Heart left ventricle (tissue), 16 donors: ENCODE results near the gene PRR29. TPM values are rescaled to one million over a fixed set of nuclear protein-coding genes. Genes with fewer than 3 reads are reported as not detected.

Experiments
- ATAC-seq, 4 donors: fragments of 200-7000 bp; cut with Tn5 transposase; one replicate each; pipeline ENCODE4 v1.9.1; 2020 to 2022; ENCODE audit warnings: moderate library complexity in 4 of 4, mild to moderate bottlenecking in 3 of 4, moderate number of reproducible peaks in 1 of 4
- DNase-seq, 5 donors: peaks; one replicate each; pipeline ENCODE4 v3.0.0-alpha.2; 2020
- H3K27ac ChIP-seq, 12 donors: fragments of 200-600 bp; sonication (generic) in 4 of 12; one replicate each; pipeline versions ENCODE4 v1.5.0 to v1.8.0; 2016 to 2022; ENCODE audit warnings: mild to moderate bottlenecking in 2 of 12
- H3K27me3 ChIP-seq, 9 donors: fragments of 200-600 bp; sonication (generic) in 2 of 9; one replicate each; pipeline versions ENCODE4 v1.5.1 to v1.8.0; 2016 to 2022; ENCODE audit warnings: mild to moderate bottlenecking in 3 of 9
- H3K36me3 ChIP-seq, 9 donors: fragments of 200-600 bp; sonication (generic) in 2 of 9; one replicate each; pipeline versions ENCODE4 v1.5.0 to v1.8.0; 2018 to 2022; ENCODE audit warnings: mild to moderate bottlenecking in 2 of 9
- H3K4me1 ChIP-seq, 12 donors: fragments of 200-600 bp; sonication (generic) in 4 of 12; one replicate each; pipeline versions ENCODE4 v1.5.0 to v1.8.0; 2016 to 2022; ENCODE audit warnings: mild to moderate bottlenecking in 3 of 12
- H3K4me3 ChIP-seq, 12 donors: fragments of 200-600 bp; sonication (generic) in 4 of 12; one replicate each; pipeline versions ENCODE4 v1.5.0 to v1.8.0; 2017 to 2022; ENCODE audit warnings: mild to moderate bottlenecking in 9 of 12, moderate library complexity in 4 of 12
- H3K9me3 ChIP-seq, 12 donors: fragments of 200-600 bp; sonication (generic) in 4 of 12; one replicate each; pipeline versions ENCODE4 v1.5.0 to v1.8.0; 2016 to 2022; ENCODE audit warnings: mild to moderate bottlenecking in 1 of 12
- POLR2A ChIP-seq, 2 donors: fragments of 450-650 bp; IDR thresholded peaks; one replicate each; pipeline ENCODE4 v1.6.1; 2017; ENCODE audit warnings: antibody characterized with exemption in 2 of 2, mild to moderate bottlenecking in 2 of 2, moderate library complexity in 2 of 2
- WGBS, 4 donors: extraction: QIAGEN DNeasy Blood & Tissue Kit in 2 of 4; methylation state at CpG; one replicate each; pipeline versions ENCODE4 v1.1.5 to v1.1.7; 2013 to 2018; 5-methylcytosine and 5-hydroxymethylcytosine counted together
- intact Hi-C, 10 donors: fragments of 100-400 bp; cut with DNase I; formaldehyde crosslinking; loops; one replicate each; pipeline versions ENCODE4 v1.11.1 to v1.14.2; 2022
- polyA plus RNA-seq, 2 donors: library from polyadenylated mRNA; stranded (reverse); fragments of 200-250 nt; gene quantifications; one replicate each; pipeline ENCODE4 v1.2.3, GENCODE V29; 2013
- total RNA-seq, 9 donors: library from RNA; depleted of rRNA in 2 of 9; stranded (reverse); fragments of >200 nt in 2 of 9; fragmentation: NEBNext Ultra II Directional in 3 of 9; extraction: Animal tissue kit (Norgen Biotek cat#: 25700) in 3 of 9; gene quantifications; one replicate each; pipeline versions ENCODE4 v1.1.0 to v1.2.4, GENCODE V29; 2016 to 2023
- TF ChIP-seq, protein P1 (sequence below), 12 donors: fragments of 200-600 bp; sonication (generic) in 4 of 12; IDR thresholded peaks; one replicate each; pipeline versions ENCODE4 v1.5.0 to v1.8.0; 2018 to 2022; ENCODE audit warnings: antibody characterized with exemption in 12 of 12, mild to moderate bottlenecking in 5 of 12
- donor health status: ischemic (EF 13 %, LVEDD 7.1; RV severe dilation, severe dysfunction).
- donor health status: healthy with polysubstance abuse.
- donor health status: DM: no; HTN: yes; CAD: no.
- donor health status: DM: no; HTN: no; CAD: no.
- donor health status: ischemic (EF 25% LVEDD 6.9; RV normal size, moderate dysfunction).
- donor health status: ischemic (EF 25% LVEDD 5.7; RV mildly dilated, moderate dysfunction).
- donor health status: healthy.
- donor health status: DM: yes; HTN: yes; CAD: no.
- donor health status: ischemic (EF 35%, LVEDD 5.7; RV mildly dilated, moderate dysfunction).
- donor health status: nonischemic (EF 11% LVEDD 7.7; RV severe dilation, severe dysfunction).
- donor health status: DM: yes; HTN: yes; CAD: no.
- donor health status: PGD.
- donor health status: ischemic (EF 29% LVEDD 5.4; RV normal size, mild dysfunction).
- donor health status: nonischemic (EF 23%, LVEDD 6.1; RV moderate dilation, normal function).

The PRR29 gene
- total and polyA plus RNA-seq, 11 donors = 0.15 to 1.8 (median 0.26) TPM; not detected in 3

DNA sequence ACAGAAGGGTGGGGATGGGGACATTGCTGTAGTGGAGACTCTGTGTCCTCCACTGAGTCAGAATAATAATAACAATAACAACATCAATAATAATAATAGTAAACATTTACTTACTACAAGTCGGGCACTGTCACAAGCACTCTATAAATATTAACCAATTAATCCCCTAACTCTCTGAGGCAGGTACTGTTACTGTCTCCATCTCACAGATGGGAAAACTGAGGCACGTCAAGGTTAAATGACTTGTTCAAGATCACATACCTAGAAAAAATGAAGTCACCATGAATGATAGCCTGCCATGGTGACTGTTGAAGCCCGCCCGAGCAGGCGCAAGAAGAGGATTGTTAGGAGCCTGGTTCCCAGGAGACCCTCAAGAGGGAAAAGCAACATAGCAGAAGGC, 10.2 kb downstream of the PRR29 start:
- peaks cover 5 to 54% (median 37%) of the 10 kb centered on the region in 12 donors for H3K4me1 ChIP-seq
- H3K4me3 ChIP-seq = no peak overlapping the region
- DNase-seq (no peak), ATAC-seq (no peak)
- no peaks in the 10 kb centered on the region for H3K27me3 ChIP-seq
- TF ChIP-seq, protein P1, sequence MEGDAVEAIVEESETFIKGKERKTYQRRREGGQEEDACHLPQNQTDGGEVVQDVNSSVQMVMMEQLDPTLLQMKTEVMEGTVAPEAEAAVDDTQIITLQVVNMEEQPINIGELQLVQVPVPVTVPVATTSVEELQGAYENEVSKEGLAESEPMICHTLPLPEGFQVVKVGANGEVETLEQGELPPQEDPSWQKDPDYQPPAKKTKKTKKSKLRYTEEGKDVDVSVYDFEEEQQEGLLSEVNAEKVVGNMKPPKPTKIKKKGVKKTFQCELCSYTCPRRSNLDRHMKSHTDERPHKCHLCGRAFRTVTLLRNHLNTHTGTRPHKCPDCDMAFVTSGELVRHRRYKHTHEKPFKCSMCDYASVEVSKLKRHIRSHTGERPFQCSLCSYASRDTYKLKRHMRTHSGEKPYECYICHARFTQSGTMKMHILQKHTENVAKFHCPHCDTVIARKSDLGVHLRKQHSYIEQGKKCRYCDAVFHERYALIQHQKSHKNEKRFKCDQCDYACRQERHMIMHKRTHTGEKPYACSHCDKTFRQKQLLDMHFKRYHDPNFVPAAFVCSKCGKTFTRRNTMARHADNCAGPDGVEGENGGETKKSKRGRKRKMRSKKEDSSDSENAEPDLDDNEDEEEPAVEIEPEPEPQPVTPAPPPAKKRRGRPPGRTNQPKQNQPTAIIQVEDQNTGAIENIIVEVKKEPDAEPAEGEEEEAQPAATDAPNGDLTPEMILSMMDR (IDR thresholded peaks at IDR 0.05) = no peak
- no peak for TF ChIP-seq POLR2A (IDR thresholded peaks at IDR 0.05)
- intact Hi-C loops = no loop called here
- no peaks in the 10 kb centered on the region for H3K9me3 ChIP-seq
- peaks cover 0 to 21% (median 6%) of the 10 kb centered on the region in 9 donors for H3K36me3 ChIP-seq
- peak overlapping the region; percentile 35 to 92 (median 74) for H3K27ac ChIP-seq
- 77 to 83% (median 80%) methylated on average over 5 of the region's 5 CpGs for WGBS, 4 donors

DNA sequence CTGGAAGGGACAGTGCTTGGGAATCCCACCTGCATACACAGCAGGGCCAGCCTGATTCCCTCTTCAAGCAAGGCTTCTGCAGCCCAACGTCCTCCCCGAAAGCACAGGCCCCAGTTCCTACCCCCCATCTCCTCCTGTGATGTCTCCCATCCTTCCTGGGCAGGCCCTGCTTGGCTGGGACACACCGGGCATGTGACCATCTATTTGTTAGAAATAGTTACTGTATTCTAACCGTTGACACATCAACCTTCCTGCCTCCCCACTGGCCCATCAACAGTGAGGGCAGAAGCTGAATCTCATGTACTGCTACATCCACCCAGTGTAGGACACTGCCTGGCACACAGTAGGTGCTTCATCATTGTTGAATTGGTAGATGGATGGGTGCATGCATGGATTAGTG, 10.7 kb downstream of the PRR29 start:
- DNase-seq = no peak
- intact Hi-C loops = no loop called here
- no peak for ATAC-seq

DNA sequence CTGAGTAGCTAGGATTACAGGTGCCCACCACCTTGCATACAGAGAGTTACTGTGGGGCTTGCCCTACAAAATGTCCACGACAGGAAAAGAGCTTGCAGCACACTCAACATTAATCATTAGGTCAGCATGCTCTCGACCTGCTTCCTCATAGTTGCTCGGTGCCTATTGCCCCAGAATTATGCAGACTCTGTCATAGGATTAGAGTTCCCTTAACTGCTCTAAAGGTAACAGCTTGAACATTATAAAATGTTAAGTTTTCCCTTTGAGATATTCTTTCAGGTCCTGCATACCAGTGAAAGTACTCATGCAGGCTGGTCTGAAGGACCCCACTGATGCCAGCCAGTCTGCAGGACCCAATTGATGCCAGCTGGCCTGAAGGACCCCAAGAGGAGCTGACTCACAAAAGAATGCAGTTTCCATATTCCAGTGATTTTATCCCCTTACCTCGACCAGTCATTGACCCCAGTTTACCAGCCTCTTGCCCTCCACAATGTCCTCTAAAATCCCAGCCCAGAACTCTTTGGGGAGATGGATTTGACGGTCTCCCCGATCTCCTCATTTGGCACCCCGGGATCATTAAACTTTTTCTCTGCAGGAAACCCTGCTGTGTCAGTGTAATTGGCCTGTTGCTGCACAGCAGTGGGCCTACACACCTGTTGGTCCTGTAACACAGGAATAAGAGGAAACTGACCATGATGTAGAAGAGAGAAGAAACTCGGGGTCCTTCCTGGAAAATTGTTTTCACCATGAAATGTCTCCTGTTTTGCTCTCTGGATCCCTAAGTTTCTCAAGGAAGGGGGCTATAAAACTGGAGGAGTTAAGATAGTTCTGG, 11.6 kb downstream of the PRR29 start:
- ATAC-seq (no peak), DNase-seq (no peak)
- H3K36me3 ChIP-seq = peaks cover 0 to 11% (median 0%) of the 10 kb centered on the region in 9 donors
- no peaks in the 10 kb centered on the region for H3K9me3 ChIP-seq
- peaks cover 5 to 54% (median 39%) of the 10 kb centered on the region in 12 donors for H3K4me1 ChIP-seq
- intact Hi-C loops = no loop called here
- no peaks in the 10 kb centered on the region for H3K27me3 ChIP-seq
- no peak overlapping the region for H3K4me3 ChIP-seq
- peak overlapping the region in 3 of 12 donors; percentile 35 to 89 (median 70) for H3K27ac ChIP-seq
- 64 to 67% (median 66%) methylated on average over 8 of the region's 8 CpGs for WGBS, 4 donors
- TF ChIP-seq, protein P1 (IDR thresholded peaks at IDR 0.05) = no peak
- TF ChIP-seq POLR2A (IDR thresholded peaks at IDR 0.05) = no peak

More for the DNA sequence above, 10.7 kb downstream of the PRR29 start:
- peak overlapping the region; percentile 29 to 92 (median 74) for H3K27ac ChIP-seq
- TF ChIP-seq, protein P1 (IDR thresholded peaks at IDR 0.05) = no peak
- TF ChIP-seq POLR2A (IDR thresholded peaks at IDR 0.05) = no peak
- no peaks in the 10 kb centered on the region for H3K9me3 ChIP-seq
- H3K4me3 ChIP-seq = no peak overlapping the region
- no peaks in the 10 kb centered on the region for H3K27me3 ChIP-seq
- H3K4me1 ChIP-seq = peaks cover 5 to 54% (median 37%) of the 10 kb centered on the region in 12 donors
- H3K36me3 ChIP-seq = peaks cover 0 to 16% (median under 1%) of the 10 kb centered on the region in 9 donors
- 51 to 64% (median 58%) methylated on average over 4 of the region's 4 CpGs for WGBS, 4 donors

DNA sequence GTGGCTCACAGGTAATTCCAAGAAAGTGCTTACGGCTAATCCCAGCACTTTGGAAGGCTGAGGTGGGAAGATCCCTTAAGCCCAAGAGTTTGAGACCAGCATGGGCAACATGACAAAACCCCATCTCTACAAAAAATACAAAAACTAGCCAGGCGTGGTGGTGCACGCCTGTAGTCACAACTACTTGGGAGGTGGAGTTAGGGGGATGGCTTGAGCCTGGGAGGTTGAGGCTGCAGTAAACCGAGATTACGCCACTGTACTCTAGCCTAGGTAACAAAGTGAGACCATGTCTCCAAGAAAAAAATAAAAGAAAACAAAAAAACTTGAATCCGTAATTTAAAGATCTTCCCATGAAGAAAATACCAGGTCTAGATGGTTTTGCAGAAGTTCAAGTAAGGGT, 17.3 kb downstream of the PRR29 start:
- ATAC-seq = no peak
- Histone ChIP-seq H3K27me3 (no peaks in the 10 kb centered on the region), H3K4me3 (peak overlapping the region in 4 of 12 donors; percentile 11 to 63 (median 36)), H3K9me3 (no peaks in the 10 kb centered on the region), H3K4me1 (peaks cover 0 to 57% (median 13%) of the 10 kb centered on the region in 12 donors), H3K27ac (peak overlapping the region in 11 of 12 donors; percentile 22 to 94 (median 62)), H3K36me3 (peaks cover 0 to 8% (median 0%) of the 10 kb centered on the region in 9 donors)
- TF ChIP-seq, protein P1 (IDR thresholded peaks at IDR 0.05) = no peak
- TF ChIP-seq POLR2A (IDR thresholded peaks at IDR 0.05) = no peak
- intact Hi-C loops = no loop called here
- no peak for DNase-seq
- WGBS, 4 donors = 90 to 96% (median 94%) methylated on average over 6 of the region's 6 CpGs
